Testis (tissue), 3 donors: Measurements from ENCODE around the gene FBN2. TPM values are rescaled to one million over a fixed set of nuclear protein-coding genes. Genes with fewer than 3 reads are reported as not detected.

Experiments
- DNase-seq: peaks from one replicate; pipeline ENCODE4 v3.0.0-alpha.2; 2019
- H3K27ac ChIP-seq, 2 donors: fragments of 200-600 bp; sonication (generic); one replicate each; pipeline ENCODE4 v1.5.1; 2019
- H3K27me3 ChIP-seq: fragments of 200-600 bp; sonication (generic); one replicate; pipeline ENCODE4 v1.5.1; 2019
- H3K36me3 ChIP-seq: fragments of 200-600 bp; sonication (generic); one replicate; pipeline ENCODE4 v1.5.1; 2017; ENCODE audit warnings: low read depth; ENCODE audit errors: missing control alignments
- H3K4me1 ChIP-seq: fragments of 200-600 bp; sonication (generic); one replicate; pipeline ENCODE4 v1.5.1; 2019
- H3K4me3 ChIP-seq, 2 donors: fragments of 200-600 bp; sonication (generic); one replicate each; pipeline ENCODE4 v1.5.1; 2017 to 2019
- H3K9me3 ChIP-seq: fragments of 200-600 bp; sonication (generic); one replicate; pipeline ENCODE4 v1.5.1; 2017
- POLR2A ChIP-seq: fragments of 450-650 bp; IDR thresholded peaks from one replicate; pipeline ENCODE4 v1.6.1; 2017; ENCODE audit warnings: antibody characterized with exemption, mild to moderate bottlenecking, moderate library complexity
- WGBS, 2 donors: methylation state at CpG; one replicate each; pipeline ENCODE4 v1.1.5; 2018; 5-methylcytosine and 5-hydroxymethylcytosine counted together
- intact Hi-C: fragments of 100-400 bp; cut with DNase I; formaldehyde crosslinking; loops from one replicate; pipeline ENCODE4 v1.15.1; 2023; ENCODE audit warnings: low total_unique reads
- polyA plus RNA-seq: library from polyadenylated mRNA; stranded (reverse); fragments of 350-450 nt; fragmentation: Illumina TruSeq; extraction: RNeasy Lipid Tissue Mini Kit (QIAGEN cat#74804); gene quantifications from one replicate; pipeline ENCODE4 v1.2.3, GENCODE V29; 2014; ENCODE audit warnings: low read depth, low replicate concordance; ENCODE audit not compliant: insufficient read depth
- total RNA-seq, 2 donors: library from RNA; depleted of rRNA; stranded (reverse); fragments of >200 nt; gene quantifications; one replicate each; pipeline ENCODE4 v1.2.3, GENCODE V29; 2016
- TF ChIP-seq, protein P1 (sequence below), 3 experiments: fragments of 450-650 bp in 2 of 3; fragments of 200-600 bp in 1 of 3; sonication (generic) in 1 of 3; IDR thresholded peaks; one replicate each; pipeline ENCODE4 v1.5.1; 2016 to 2019; ENCODE audit warnings: antibody characterized with exemption in 3 of 3, mild to moderate bottlenecking in 2 of 3, moderate library complexity in 1 of 3

Gene FBN2
- total and polyA plus RNA-seq, 3 donors from 2014 or later = 13.8 to 22.4 (median 17.5) TPM

DNA sequence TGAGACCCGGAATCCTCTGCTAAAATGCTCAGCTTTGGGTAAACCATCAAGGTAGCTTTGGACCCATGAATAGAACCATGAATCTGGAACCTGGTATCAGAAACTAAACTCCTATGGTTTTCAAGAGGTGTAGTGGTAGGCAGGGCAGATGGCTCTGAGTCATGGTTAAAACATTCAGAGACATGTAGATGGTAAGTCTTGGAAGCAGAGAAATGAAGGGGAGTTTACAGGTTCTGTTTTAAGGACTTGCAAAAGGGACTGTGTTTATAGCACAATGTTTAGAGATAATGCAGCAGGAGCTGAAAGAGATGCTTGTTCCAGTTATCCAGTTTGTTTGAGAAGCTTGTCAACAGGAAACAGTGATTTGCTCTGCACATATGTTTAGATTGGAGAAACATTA, 36.0 kb upstream of the FBN2 start:
- DNase-seq = no peak
- Histone ChIP-seq H3K27ac (no peak overlapping the region), H3K4me3 (no peak overlapping the region), H3K36me3 (no peaks in the 10 kb centered on the region), H3K9me3 (no peaks in the 10 kb centered on the region), H3K4me1 (no peaks in the 10 kb centered on the region), H3K27me3 (no peaks in the 10 kb centered on the region)
- intact Hi-C loops = no loop called here
- TF ChIP-seq, protein P1, sequence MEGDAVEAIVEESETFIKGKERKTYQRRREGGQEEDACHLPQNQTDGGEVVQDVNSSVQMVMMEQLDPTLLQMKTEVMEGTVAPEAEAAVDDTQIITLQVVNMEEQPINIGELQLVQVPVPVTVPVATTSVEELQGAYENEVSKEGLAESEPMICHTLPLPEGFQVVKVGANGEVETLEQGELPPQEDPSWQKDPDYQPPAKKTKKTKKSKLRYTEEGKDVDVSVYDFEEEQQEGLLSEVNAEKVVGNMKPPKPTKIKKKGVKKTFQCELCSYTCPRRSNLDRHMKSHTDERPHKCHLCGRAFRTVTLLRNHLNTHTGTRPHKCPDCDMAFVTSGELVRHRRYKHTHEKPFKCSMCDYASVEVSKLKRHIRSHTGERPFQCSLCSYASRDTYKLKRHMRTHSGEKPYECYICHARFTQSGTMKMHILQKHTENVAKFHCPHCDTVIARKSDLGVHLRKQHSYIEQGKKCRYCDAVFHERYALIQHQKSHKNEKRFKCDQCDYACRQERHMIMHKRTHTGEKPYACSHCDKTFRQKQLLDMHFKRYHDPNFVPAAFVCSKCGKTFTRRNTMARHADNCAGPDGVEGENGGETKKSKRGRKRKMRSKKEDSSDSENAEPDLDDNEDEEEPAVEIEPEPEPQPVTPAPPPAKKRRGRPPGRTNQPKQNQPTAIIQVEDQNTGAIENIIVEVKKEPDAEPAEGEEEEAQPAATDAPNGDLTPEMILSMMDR (IDR thresholded peaks at IDR 0.05) = no peak
- no peak for TF ChIP-seq POLR2A
- 56 to 100% methylated on average over 1 of the region's 1 CpG for WGBS, 2 donors

DNA sequence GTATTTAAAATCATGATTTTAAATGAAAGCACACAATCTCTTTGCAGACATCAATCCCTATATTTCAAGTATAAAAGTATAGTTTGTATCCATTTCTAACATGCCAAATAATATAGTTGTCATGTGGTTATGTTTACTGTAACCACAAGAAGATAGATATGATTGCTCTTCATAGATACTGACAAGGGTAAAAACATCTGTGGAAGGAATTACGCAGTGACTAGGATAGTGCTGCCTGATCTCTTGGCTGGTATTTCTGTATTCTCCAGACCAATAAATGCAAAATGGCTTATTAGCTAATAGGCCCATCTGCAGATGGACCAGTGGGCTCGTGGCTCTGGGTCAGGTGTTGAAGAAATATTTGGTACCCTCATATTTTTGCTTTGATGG, 34.9 kb upstream of the FBN2 start:
- H3K4me3 ChIP-seq = no peak overlapping the region
- no peaks in the 10 kb centered on the region for H3K36me3 ChIP-seq
- H3K27ac ChIP-seq = no peak overlapping the region
- DNase-seq = no peak
- intact Hi-C loops = no loop called here
- H3K4me1 ChIP-seq = no peaks in the 10 kb centered on the region
- WGBS, 2 donors = 93 to 97% methylated on average over 2 of the region's 2 CpGs
- H3K27me3 ChIP-seq = no peaks in the 10 kb centered on the region
- no peaks in the 10 kb centered on the region for H3K9me3 ChIP-seq
- no peak for TF ChIP-seq POLR2A
- TF ChIP-seq, protein P1 (IDR thresholded peaks at IDR 0.05) = no peak

DNA sequence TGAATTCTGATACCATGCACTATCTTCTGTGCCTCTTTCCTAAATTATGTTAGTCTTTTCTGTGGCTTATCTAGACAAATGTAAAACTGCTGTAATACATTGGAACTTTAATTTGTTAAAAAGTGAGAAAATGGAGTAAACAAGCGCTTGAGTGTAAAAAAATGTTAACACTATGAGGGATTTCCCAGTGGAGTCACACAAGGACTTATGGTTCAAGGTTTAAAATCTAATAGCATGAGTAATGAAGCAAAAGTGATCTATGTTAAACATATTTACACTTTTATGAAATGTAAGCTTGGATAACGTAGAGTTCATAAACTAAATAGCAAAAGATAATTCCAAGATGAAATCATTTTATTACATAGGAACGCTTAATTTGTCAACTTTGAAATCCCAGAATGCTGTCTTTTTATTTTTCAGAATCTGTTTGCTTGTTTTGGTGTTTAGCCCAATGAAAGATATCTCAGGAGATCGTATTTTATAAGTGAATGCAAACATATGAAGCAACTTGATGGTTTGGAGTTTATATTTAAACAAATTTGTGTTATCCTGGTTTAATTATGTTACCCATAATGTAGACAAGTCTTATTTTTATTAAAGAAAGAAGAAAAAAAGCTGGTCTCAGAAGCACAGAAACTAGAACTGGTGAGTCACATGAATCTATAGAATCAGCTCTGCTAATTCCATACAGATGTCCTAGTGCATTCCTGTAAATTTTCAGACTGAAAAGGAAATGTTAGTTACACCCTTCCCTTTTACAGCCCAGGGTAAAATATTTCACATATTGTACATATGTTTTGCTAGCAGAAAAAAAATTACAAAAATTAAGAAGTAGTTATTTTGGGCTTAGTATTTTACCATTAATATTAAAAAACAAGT, 34.2 kb upstream of the FBN2 start:
- intact Hi-C loops = no loop called here
- H3K27me3 ChIP-seq = no peaks in the 10 kb centered on the region

DNA sequence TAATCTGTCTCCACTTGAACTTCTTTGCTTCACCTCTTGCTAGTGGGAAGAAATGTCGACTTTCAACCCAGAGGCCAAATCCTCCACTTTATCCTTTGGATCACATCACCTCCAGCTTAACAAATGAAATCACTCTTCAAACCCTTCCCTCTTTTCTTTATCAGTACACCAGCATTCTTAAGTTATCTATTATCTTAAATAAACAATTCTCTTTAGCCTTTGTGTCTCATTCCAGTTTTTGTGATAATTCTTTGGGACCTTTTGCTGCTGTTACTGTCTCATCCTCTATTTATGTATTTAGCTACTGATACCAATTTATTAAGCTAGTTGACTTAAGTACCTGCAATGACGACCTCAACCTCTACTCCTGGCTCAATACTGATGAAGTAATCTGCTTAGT, 28.1 kb upstream of the FBN2 start:
- no peak overlapping the region for H3K27ac ChIP-seq
- H3K36me3 ChIP-seq = no peaks in the 10 kb centered on the region
- DNase-seq = no peak
- no peaks in the 10 kb centered on the region for H3K4me1 ChIP-seq
- no peaks in the 10 kb centered on the region for H3K9me3 ChIP-seq
- 54 to 62% methylated on average over 2 of the region's 2 CpGs for WGBS, 2 donors
- no peak overlapping the region for H3K4me3 ChIP-seq
- intact Hi-C loops = no loop called here
- TF ChIP-seq, protein P1 (IDR thresholded peaks at IDR 0.05) = no peak
- TF ChIP-seq POLR2A = no peak
- no peaks in the 10 kb centered on the region for H3K27me3 ChIP-seq

More for the DNA sequence above, 34.2 kb upstream of the FBN2 start:
- Histone ChIP-seq H3K36me3 (no peaks in the 10 kb centered on the region), H3K27ac (no peak overlapping the region), H3K9me3 (no peaks in the 10 kb centered on the region), H3K4me3 (no peak overlapping the region), H3K4me1 (no peaks in the 10 kb centered on the region)
- TF ChIP-seq, protein P1 (IDR thresholded peaks at IDR 0.05) = no peak
- no peak for TF ChIP-seq POLR2A
- 80 to 82% methylated on average over 4 of the region's 4 CpGs for WGBS, 2 donors
- no peak for DNase-seq
